Right lung (tissue), 5 donors: ENCODE results near the gene DGKA. TPM values are rescaled to one million over a fixed set of nuclear protein-coding genes. Genes with fewer than 3 reads are reported as not detected.
"Not testable (repeated sequence)": the region's sequence is repeated elsewhere in the genome, so short reads cannot be mapped to it uniquely, and the experiment has no call there.

ENCODE experiments used
- DNase-seq, 2 donors: peaks; one replicate each; pipeline ENCODE4 v3.0.0-alpha.2; 2013
- polyA plus RNA-seq, 5 donors: library from polyadenylated mRNA; unstranded; fragments of 120-200 nt; gene quantifications; one replicate each; pipeline versions ENCODE4 v1.2.1 to v1.2.3, GENCODE V29; 2013; ENCODE audit warnings: inconsistent platforms in 1 of 5, low replicate concordance in 1 of 5; ENCODE audit not compliant: insufficient read length in 5 of 5, insufficient read depth in 1 of 5

The DGKA gene
- polyA plus RNA-seq, 5 donors, result 27.7 to 44.8 (median 39.6) TPM

GRCh38 chr12:55996201-55996714, 65.3 kb downstream of the DGKA start:
- peak; percentile 56 to 63 for DNase-seq

- peak; percentile 91 to 94 for DNase-seq
Measured at GRCh38 chr12:55996715-55997534, 66.0 kb downstream of the DGKA start, which contains the start of gene SUOX. Gene SUOX (plus strand): TSS chr12:55997276. CDS start chr12:56002222, 4,946 bp downstream.

GRCh38 chr12:55997535-55997859, 66.5 kb downstream of the DGKA start:
- DNase-seq, result no peak

GRCh38 chr12:55999522-55999921, 68.6 kb downstream of the DGKA start:
- not testable (repeated sequence) for DNase-seq

GRCh38 chr12:55999999-56000540, 69.1 kb downstream of the DGKA start:
- DNase-seq, result not testable (repeated sequence)

GRCh38 chr12:56001487-56002100, 70.6 kb downstream of the DGKA start:
- no peak for DNase-seq

GRCh38 chr12:56003376-56003775, 72.4 kb downstream of the DGKA start:
- DNase-seq, result not testable (repeated sequence)

Other genes starting within 250 kb of the DGKA start
- 10 to 100 TPM; 11.4 to 33.9 (median 27.2) TPM for gene ITGA7, start 223.3 kb upstream of the DGKA start, polyA plus RNA-seq
- 10 to 100 TPM; 73.1 to 89.0 (median 80.2) TPM for gene BLOC1S1, start 215.1 kb upstream of the DGKA start, polyA plus RNA-seq
- 10 to 100 TPM in 3 of 5 donors, 1 to 10 TPM in 2; 8.7 to 15.0 (median 10.6) TPM for gene RDH5, start 210.8 kb upstream of the DGKA start, polyA plus RNA-seq
- 100 to 1,000 TPM; 547 to 835 (median 722) TPM for gene CD63, start 202.2 kb upstream of the DGKA start, polyA plus RNA-seq
- 10 to 100 TPM; 14.0 to 19.8 (median 17.4) TPM for gene GDF11, start 188.0 kb upstream of the DGKA start, polyA plus RNA-seq
- gene SARNP, start 113.4 kb upstream of the DGKA start, polyA plus RNA-seq, result 100 to 1,000 TPM; 110 to 148 (median 115) TPM
- 10 to 100 TPM; 20.3 to 26.3 (median 24.4) TPM for gene ORMDL2, start 113.1 kb upstream of the DGKA start, polyA plus RNA-seq
- 10 to 100 TPM; 31.8 to 40.9 (median 36.1) TPM for gene DNAJC14, start 101.6 kb upstream of the DGKA start, polyA plus RNA-seq
- 10 to 100 TPM in 4 of 5 donors, 1 to 10 TPM in 1; 9.3 to 12.1 (median 10.7) TPM for gene MMP19, start 88.2 kb upstream of the DGKA start, polyA plus RNA-seq
- 10 to 100 TPM; 30.1 to 39.5 (median 32.3) TPM for gene PYM1, start 3.3 kb upstream of the DGKA start, polyA plus RNA-seq
- gene PMEL, start 34.9 kb downstream of the DGKA start, polyA plus RNA-seq, result 1 to 10 TPM; 2.0 to 2.7 (median 2.4) TPM
- 10 to 100 TPM; 73.1 to 86.5 (median 78.1) TPM for gene CDK2, start 35.7 kb downstream of the DGKA start, polyA plus RNA-seq
- gene RAB5B, start 42.9 kb downstream of the DGKA start, polyA plus RNA-seq, result 100 to 1,000 TPM; 131 to 157 (median 146) TPM
- gene SUOX, start 66.1 kb downstream of the DGKA start, polyA plus RNA-seq, result 10 to 100 TPM; 36.7 to 43.4 (median 42.8) TPM
- gene IKZF4, start 89.9 kb downstream of the DGKA start, polyA plus RNA-seq, result 10 to 100 TPM; 19.7 to 26.1 (median 23.1) TPM
- 100 to 1,000 TPM; 102 to 691 (median 130) TPM for gene RPS26, start 110.8 kb downstream of the DGKA start, polyA plus RNA-seq
- 10 to 100 TPM; 71.3 to 97.1 (median 80.0) TPM for gene ERBB3, start 149.0 kb downstream of the DGKA start, polyA plus RNA-seq
- 100 to 1,000 TPM; 118 to 168 (median 134) TPM for gene PA2G4, start 173.4 kb downstream of the DGKA start, polyA plus RNA-seq
- gene RPL41, start 185.5 kb downstream of the DGKA start, polyA plus RNA-seq, result 1,000 to 10,000 TPM; 6,129 to 8,482 (median 6,371) TPM
- gene ZC3H10, start 187.1 kb downstream of the DGKA start, polyA plus RNA-seq, result 1 to 10 TPM; 5.1 to 6.8 (median 6.2) TPM
- gene ESYT1, start 197.1 kb downstream of the DGKA start, polyA plus RNA-seq, result 10 to 100 TPM; 74.3 to 90.6 (median 81.1) TPM
- 100 to 1,000 TPM; 162 to 215 (median 172) TPM for gene MYL6B, start 221.4 kb downstream of the DGKA start, polyA plus RNA-seq
- gene MYL6, start 227.2 kb downstream of the DGKA start, polyA plus RNA-seq, result 1,000 to 10,000 TPM; 1,819 to 2,542 (median 2,207) TPM